Measurements from ENCODE around the gene PATJ.

DNA sequence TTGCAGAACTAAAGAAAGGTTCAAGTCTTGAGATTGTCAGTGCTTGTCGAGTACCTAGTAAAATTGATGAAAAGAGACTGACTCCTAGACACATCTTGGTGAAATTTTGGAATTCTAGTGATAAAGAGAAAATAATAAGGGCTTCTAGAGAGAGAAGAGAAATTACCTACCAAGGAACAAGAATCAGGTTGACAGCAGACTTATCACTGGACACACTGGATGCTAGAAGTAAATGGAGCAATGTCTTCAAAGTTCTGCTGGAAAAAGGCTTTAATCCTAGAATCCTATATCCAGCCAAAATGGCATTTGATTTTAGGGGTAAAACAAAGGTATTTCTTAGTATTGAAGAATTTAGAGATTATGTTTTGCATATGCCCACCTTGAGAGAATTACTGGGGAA lies 468.7 kb downstream of the PATJ start:
- TF ChIP-seq CTCF (IDR thresholded peaks at IDR 0.05 in 8 of 11, conservative IDR thresholded peaks at IDR 0.05 in 3 of 11) (no peak), POLR2AphosphoS5 (IDR thresholded peaks at IDR 0.05) (no peak), POLR2A (IDR thresholded peaks at IDR 0.05) (no peak)
